Activated CD4-positive, alpha-beta T cell treated with anti-CD3 and anti-CD28 coated beads for 1 hour (primary cell): ENCODE results near the gene CPTP.
A peak's percentile ranks its signal among the peaks of the same experiment; 100 is the strongest.
"Not testable (repeated sequence)": the region's sequence is repeated elsewhere in the genome, so short reads cannot be mapped to it uniquely, and the experiment has no call there.

ENCODE experiments used
- DNase-seq: peaks from one replicate; pipeline ENCODE4 v3.0.0-alpha.2; 2020

CPTP gene

GRCh38 chr1:1307261-1307922 is 17.2 kb upstream of the CPTP start:
- DNase-seq: no peak

- peak; percentile 84 for DNase-seq
These were observed 16.5 kb upstream of the CPTP start, which contains the start of the genes ACAP3 and PUSL1 for GRCh38 chr1:1307923-1308755. ACAP3 (minus strand) TSS chr1:1307930; CDS start chr1:1307815, 115 bp downstream. PUSL1 (plus strand) TSS chr1:1308597; CDS start chr1:1308644, 47 bp downstream.

- no peak for DNase-seq
These were observed 15.8 kb upstream of the CPTP start for GRCh38 chr1:1308756-1309250.

GRCh38 chr1:1309251-1310108 is 15.1 kb upstream of the CPTP start:
- no peak for DNase-seq

GRCh38 chr1:1310109-1310385 is 14.6 kb upstream of the CPTP start:
- no peak for DNase-seq

GRCh38 chr1:1310476-1311053 is 14.0 kb upstream of the CPTP start:
- no peak for DNase-seq

- no peak for DNase-seq
These were observed 13.2 kb upstream of the CPTP start for GRCh38 chr1:1311107-1312104.

- no peak for DNase-seq
These were observed 11.9 kb upstream of the CPTP start for GRCh38 chr1:1312450-1313314.

GRCh38 chr1:1313500-1314236 is 10.9 kb upstream of the CPTP start:
- DNase-seq: no peak

- DNase-seq: no peak
These were observed 10.4 kb upstream of the CPTP start for GRCh38 chr1:1314237-1314586.

GRCh38 chr1:1314678-1315335 is 9.8 kb upstream of the CPTP start:
- DNase-seq: no peak

- DNase-seq: no peak
These were observed 9.1 kb upstream of the CPTP start for GRCh38 chr1:1315435-1315954.

GRCh38 chr1:1316199-1316598 is 8.4 kb upstream of the CPTP start:
- DNase-seq: not testable (repeated sequence)

- no peak for DNase-seq
These were observed 7.2 kb upstream of the CPTP start for GRCh38 chr1:1317420-1317819.

- no peak for DNase-seq
These were observed 6.4 kb upstream of the CPTP start for GRCh38 chr1:1318131-1318652.

- DNase-seq: no peak
These were observed 5.6 kb upstream of the CPTP start for GRCh38 chr1:1318777-1319645.

GRCh38 chr1:1319646-1319941 is 5.0 kb upstream of the CPTP start:
- no peak for DNase-seq
